HG03571 (cell line): ENCODE measurements around the gene SNAPIN.

Experiments used
- ATAC-seq: cut with Tn5 transposase; IDR thresholded peaks from one replicate; pipeline ENCODE4 v1.9.1; 2021; ENCODE audit not compliant: unreplicated experiment

Gene SNAPIN

GRCh38 chr1:153699768-153700167 lies 41.3 kb downstream of the SNAPIN start:
- no peak for ATAC-seq

- no peak for ATAC-seq
Observed at GRCh38 chr1:153705484-153705883, 47.0 kb downstream of the SNAPIN start.

- no peak for ATAC-seq
Observed at GRCh38 chr1:153711026-153711425, 52.5 kb downstream of the SNAPIN start.
